HL-60 (cell line): ENCODE results near the gene TRDN.

Experiments used
- GABPA ChIP-seq: IDR thresholded peaks from 2 replicates; pipeline ENCODE4 v1.6.1; 2012; ENCODE audit warnings: low read depth
- POLR2AphosphoS5 ChIP-seq: IDR thresholded peaks from 2 replicates; pipeline ENCODE4 v1.6.1; 2012; ENCODE audit warnings: low read depth
- TF ChIP-seq, protein P1 (sequence below): IDR thresholded peaks from one replicate; pipeline ENCODE4 v1.5.1; 2011; ENCODE audit warnings: low read length, control low read depth, inconsistent platforms; ENCODE audit not compliant: insufficient read depth

DNA sequence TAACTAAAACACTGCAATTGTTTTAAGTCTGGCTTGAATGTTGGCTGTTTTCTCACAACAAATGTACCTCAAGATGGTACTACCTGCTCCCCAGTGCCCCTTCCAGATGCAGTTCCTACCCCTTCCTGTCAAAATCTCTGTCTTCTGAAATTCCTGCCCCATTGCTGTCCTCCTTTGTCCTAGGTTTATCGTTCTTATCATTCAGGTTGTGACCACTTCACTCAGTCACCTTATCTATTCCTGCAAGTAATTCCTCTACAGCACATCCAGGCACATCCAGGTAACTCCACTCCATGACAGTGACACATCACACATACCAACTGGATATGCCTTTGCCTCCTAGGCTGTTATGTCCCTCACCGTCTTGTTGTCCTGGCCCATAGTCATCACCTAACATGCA, 90.2 kb downstream of the TRDN start:
- no peak for TF ChIP-seq POLR2AphosphoS5
- TF ChIP-seq, protein P1, sequence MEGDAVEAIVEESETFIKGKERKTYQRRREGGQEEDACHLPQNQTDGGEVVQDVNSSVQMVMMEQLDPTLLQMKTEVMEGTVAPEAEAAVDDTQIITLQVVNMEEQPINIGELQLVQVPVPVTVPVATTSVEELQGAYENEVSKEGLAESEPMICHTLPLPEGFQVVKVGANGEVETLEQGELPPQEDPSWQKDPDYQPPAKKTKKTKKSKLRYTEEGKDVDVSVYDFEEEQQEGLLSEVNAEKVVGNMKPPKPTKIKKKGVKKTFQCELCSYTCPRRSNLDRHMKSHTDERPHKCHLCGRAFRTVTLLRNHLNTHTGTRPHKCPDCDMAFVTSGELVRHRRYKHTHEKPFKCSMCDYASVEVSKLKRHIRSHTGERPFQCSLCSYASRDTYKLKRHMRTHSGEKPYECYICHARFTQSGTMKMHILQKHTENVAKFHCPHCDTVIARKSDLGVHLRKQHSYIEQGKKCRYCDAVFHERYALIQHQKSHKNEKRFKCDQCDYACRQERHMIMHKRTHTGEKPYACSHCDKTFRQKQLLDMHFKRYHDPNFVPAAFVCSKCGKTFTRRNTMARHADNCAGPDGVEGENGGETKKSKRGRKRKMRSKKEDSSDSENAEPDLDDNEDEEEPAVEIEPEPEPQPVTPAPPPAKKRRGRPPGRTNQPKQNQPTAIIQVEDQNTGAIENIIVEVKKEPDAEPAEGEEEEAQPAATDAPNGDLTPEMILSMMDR, result no peak
- no peak for TF ChIP-seq GABPA
